MM.1S (cell line): ENCODE measurements around the gene PPP1R11.

Experiments
- EZH2phosphoT487 ChIP-seq: fragments of 300-600 bp; sonication (generic); IDR thresholded peaks from 2 replicates; pipeline ENCODE4 v1.6.1; 2018; ENCODE audit warnings: antibody characterized with exemption, low read length
- TF ChIP-seq, protein P1 (sequence below): fragments of 300-600 bp; sonication (generic); IDR thresholded peaks from 2 replicates; pipeline ENCODE4 v1.5.1; 2016; ENCODE audit warnings: antibody characterized with exemption, low read length, mixed read lengths

DNA sequence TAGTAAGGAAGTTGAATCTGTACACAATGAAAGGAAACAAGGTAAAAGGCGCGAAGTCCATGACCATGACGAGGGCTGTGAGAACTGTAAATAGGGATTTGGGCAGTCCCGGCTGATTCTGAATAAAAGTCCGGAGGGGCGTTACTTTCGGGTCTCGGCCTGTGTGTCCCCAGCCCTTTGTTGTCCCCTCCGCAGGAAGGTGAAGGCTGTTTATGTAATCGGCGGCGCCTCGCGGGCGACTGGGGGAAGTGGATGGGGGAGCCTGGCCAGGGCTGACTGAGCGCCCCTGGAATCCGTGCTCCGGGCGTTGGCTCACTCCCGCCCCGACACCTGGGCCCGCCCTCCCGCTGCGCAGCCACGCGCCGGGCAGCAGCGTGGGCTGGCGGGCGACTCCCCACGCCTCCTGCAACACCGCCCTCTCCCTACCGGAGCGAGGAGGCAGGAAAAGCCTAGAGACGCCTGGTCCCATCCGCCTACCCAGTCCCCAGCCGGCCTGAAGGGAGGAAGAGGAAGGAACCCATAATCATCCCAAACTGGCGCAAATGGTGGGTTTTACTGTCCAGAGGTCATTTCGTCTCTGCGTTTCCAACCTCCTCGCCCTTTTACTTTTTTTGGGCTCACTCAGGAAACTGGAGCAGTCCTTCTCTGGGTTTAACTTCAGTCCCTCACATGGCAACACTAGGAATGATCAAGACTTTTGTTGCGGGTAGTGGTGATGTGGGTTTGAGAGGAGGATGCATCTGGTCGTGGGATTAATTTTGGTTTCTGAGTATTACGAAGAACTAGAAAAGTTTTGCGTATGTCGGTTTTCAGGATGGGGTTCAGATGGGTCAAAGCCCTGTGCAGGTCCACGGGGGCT, 33.8 kb downstream of the PPP1R11 start:
- TF ChIP-seq, protein P1, sequence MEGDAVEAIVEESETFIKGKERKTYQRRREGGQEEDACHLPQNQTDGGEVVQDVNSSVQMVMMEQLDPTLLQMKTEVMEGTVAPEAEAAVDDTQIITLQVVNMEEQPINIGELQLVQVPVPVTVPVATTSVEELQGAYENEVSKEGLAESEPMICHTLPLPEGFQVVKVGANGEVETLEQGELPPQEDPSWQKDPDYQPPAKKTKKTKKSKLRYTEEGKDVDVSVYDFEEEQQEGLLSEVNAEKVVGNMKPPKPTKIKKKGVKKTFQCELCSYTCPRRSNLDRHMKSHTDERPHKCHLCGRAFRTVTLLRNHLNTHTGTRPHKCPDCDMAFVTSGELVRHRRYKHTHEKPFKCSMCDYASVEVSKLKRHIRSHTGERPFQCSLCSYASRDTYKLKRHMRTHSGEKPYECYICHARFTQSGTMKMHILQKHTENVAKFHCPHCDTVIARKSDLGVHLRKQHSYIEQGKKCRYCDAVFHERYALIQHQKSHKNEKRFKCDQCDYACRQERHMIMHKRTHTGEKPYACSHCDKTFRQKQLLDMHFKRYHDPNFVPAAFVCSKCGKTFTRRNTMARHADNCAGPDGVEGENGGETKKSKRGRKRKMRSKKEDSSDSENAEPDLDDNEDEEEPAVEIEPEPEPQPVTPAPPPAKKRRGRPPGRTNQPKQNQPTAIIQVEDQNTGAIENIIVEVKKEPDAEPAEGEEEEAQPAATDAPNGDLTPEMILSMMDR, result no peak
- TF ChIP-seq EZH2phosphoT487, result no peak
